Stomach (tissue), 19 donors: ENCODE results near the gene RUFY1. TPM values are rescaled to one million over a fixed set of nuclear protein-coding genes. Genes with fewer than 3 reads are reported as not detected.
A peak's percentile ranks its signal among the peaks of the same experiment; 100 is the strongest.
"Not testable (repeated sequence)": the region's sequence is repeated elsewhere in the genome, so short reads cannot be mapped to it uniquely, and the experiment has no call there.

ENCODE experiments used
- DNase-seq, 2 donors: peaks; one replicate each; pipeline versions ENCODE4 v3.0.0 to v3.0.0-alpha.2; 2013 to 2019
- H3K27ac ChIP-seq, 5 donors: fragments of 200-600 bp in 4 of 5; sonication (generic) in 4 of 5; one replicate each; pipeline ENCODE4 v1.5.1; 2013 to 2019; ENCODE audit warnings: mild to moderate bottlenecking in 1 of 5, moderate library complexity in 1 of 5
- H3K27me3 ChIP-seq, 3 donors: fragments of 200-600 bp; sonication (generic); one replicate each; pipeline ENCODE4 v1.5.1; 2017 to 2019; ENCODE audit warnings: mixed run types in 1 of 3
- H3K36me3 ChIP-seq, 4 donors: fragments of 200-600 bp; sonication (generic); 1 replicate in 3 of 4; 2 replicates in 1 of 4; pipeline ENCODE4 v1.5.1; 2016 to 2019
- H3K4me1 ChIP-seq, 4 donors: fragments of 200-600 bp; sonication (generic); one replicate each; pipeline ENCODE4 v1.5.1; 2016 to 2019
- H3K4me3 ChIP-seq, 4 donors: fragments of 200-600 bp; sonication (generic) in 3 of 4; one replicate each; pipeline ENCODE4 v1.5.1; 2016 to 2019; ENCODE audit warnings: mild to moderate bottlenecking in 1 of 4
- H3K9me3 ChIP-seq, 4 donors: fragments of 200-600 bp; sonication (generic); one replicate each; pipeline ENCODE4 v1.5.1; 2016 to 2019
- EP300 ChIP-seq: sonication (generic); formaldehyde crosslinking; IDR thresholded peaks from one replicate; pipeline ENCODE4 v1.6.1; 2017; ENCODE audit warnings: antibody characterized with exemption
- POLR2A ChIP-seq, 4 donors: fragments of 450-650 bp; IDR thresholded peaks; one replicate each; pipeline ENCODE4 v1.6.1; 2016; ENCODE audit warnings: antibody characterized with exemption in 4 of 4, control low read depth in 2 of 4, mild to moderate bottlenecking in 1 of 4, moderate library complexity in 1 of 4
- POLR2AphosphoS5 ChIP-seq, 3 donors: sonication (generic); formaldehyde crosslinking; IDR thresholded peaks; one replicate each; pipeline ENCODE4 v1.6.1; 2016; ENCODE audit warnings: antibody characterized with exemption in 3 of 3
- WGBS, 5 donors: extraction: QIAGEN DNeasy Blood & Tissue Kit in 3 of 5; methylation state at CpG; one replicate each; pipeline versions ENCODE4 v1.1.5 to v1.1.7; 2013 to 2018; 5-methylcytosine and 5-hydroxymethylcytosine counted together
- intact Hi-C: fragments of 100-400 bp; cut with DNase I; formaldehyde crosslinking; loops from one replicate; pipeline ENCODE4 v1.15.1; 2023; ENCODE audit warnings: low total_unique reads
- long read RNA-seq, 10 donors: transcript quantifications; one replicate each; lab custom pipeline, GENCODE V29; 2026
- polyA plus RNA-seq, 3 donors: library from polyadenylated mRNA; stranded (reverse); fragments of 200-250 nt; gene quantifications; one replicate each; pipeline ENCODE4 v1.2.3, GENCODE V29; 2013
- total RNA-seq, 5 donors: library from RNA; depleted of rRNA; stranded (reverse); fragments of >200 nt; gene quantifications; one replicate each; pipeline versions ENCODE4 v1.1.0 to v1.2.3, GENCODE V29; 2014 to 2016
- TF ChIP-seq, protein P1 (sequence below), 7 experiments: fragments of 450-650 bp in 4 of 7; fragments of 200-600 bp in 3 of 7; sonication (generic) in 3 of 7; IDR thresholded peaks; one replicate each; pipeline ENCODE4 v1.5.1; 2016 to 2019; ENCODE audit warnings: antibody characterized with exemption in 7 of 7, control low read depth in 2 of 7, mild to moderate bottlenecking in 1 of 7
- donor health status: healthy with polysubstance abuse.
- donor health status: Bipolar disorder and iron deficiency.
- donor health status: healthy.

Gene RUFY1
- 100 to 1,000 TPM in 2 of 5 donors, 10 to 100 TPM in 3; 36.7 to 128 (median 55.6) TPM for total RNA-seq
- 10 to 100 TPM; 26.0 to 31.7 (median 30.7) TPM for polyA plus RNA-seq
- long read RNA-seq, donor 1, partial matches to known transcripts = 0 of 1 reads
- long read RNA-seq, donor 1, other reads (novel, unspliced or antisense) = 0 of 1 reads
- long read RNA-seq, donor 2, partial matches to known transcripts = 0 of 3 reads
- long read RNA-seq, donor 2, other reads (novel, unspliced or antisense) = 0 of 3 reads
- long read RNA-seq, donor 3, partial matches to known transcripts = 43 of 45 reads
- long read RNA-seq, donor 3, other reads (novel, unspliced or antisense) = 0 of 45 reads
- long read RNA-seq, donor 4 = 0 reads
- long read RNA-seq, donor 5, partial matches to known transcripts = 124 of 134 reads
- long read RNA-seq, donor 5, other reads (novel, unspliced or antisense) = 5 of 134 reads
- long read RNA-seq, donor 6, transcript RUFY1-201 (18 exons, 2,646 nt) = major isoform, 7 of 298 reads
- long read RNA-seq, donor 6, partial matches to known transcripts = 265 of 298 reads
- long read RNA-seq, donor 6, other reads (novel, unspliced or antisense) = 25 of 298 reads
- long read RNA-seq, donor 7, partial matches to known transcripts = 97 of 101 reads
- long read RNA-seq, donor 7, other reads (novel, unspliced or antisense) = 0 of 101 reads
- long read RNA-seq, donor 8 = 0 reads
- long read RNA-seq, donor 9, partial matches to known transcripts = 157 of 157 reads
- long read RNA-seq, donor 9, other reads (novel, unspliced or antisense) = 0 of 157 reads
- long read RNA-seq, donor 10, partial matches to known transcripts = 24 of 25 reads
- long read RNA-seq, donor 10, other reads (novel, unspliced or antisense) = 0 of 25 reads

DNA sequence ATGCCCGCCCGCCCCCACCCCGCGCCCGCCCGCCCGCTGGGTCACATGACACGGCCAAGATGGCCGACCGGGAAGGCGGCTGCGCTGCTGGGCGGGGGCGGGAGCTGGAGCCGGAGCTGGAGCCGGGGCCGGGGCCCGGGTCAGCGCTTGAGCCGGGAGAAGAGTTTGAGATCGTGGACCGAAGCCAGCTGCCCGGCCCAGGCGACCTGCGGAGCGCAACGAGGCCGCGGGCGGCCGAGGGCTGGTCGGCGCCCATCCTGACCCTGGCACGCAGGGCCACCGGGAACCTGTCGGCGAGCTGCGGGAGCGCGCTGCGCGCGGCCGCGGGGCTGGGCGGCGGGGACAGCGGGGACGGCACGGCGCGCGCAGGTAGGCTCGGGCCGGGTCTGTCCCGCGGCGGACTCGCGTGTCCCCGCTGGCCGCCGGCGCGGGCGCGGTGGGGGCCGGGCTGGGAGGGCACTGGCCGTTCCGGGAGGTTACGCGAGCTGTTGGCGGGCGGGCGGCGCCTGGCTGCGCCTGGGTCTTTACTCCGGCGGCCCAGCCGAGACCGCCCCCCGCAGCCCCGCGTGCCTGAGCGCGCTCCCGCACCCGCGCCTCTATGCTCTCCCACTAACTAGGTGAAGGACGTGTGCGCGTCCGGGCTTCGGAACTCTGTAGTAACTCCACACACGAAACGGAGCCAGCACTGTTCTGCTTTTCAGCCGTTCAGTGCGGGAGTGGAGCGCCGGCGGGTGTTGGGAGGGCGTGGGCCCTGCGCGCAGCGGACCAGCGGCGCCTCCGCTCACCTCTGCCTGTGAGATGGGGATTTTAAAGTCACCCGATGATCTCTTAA, at the start of gene RUFY1:
TSS of gene RUFY1 (plus strand) at position 44 of the 832 bp plus-strand sequence. CDS start at position 60, 16 bp downstream.
- H3K27ac ChIP-seq = peak within 1 kb of the TSS; percentile 94 to 100 (median 97)
- DNase-seq = peak; percentile 88 to 94
- TF ChIP-seq EP300 = no peak
- TF ChIP-seq POLR2AphosphoS5 (IDR thresholded peaks at IDR 0.05) = peak; percentile 38 to 80 (median 75)
- peak in 1 of 4 donors; percentile 16 for TF ChIP-seq POLR2A (IDR thresholded peaks at IDR 0.05)
- TF ChIP-seq, protein P1, sequence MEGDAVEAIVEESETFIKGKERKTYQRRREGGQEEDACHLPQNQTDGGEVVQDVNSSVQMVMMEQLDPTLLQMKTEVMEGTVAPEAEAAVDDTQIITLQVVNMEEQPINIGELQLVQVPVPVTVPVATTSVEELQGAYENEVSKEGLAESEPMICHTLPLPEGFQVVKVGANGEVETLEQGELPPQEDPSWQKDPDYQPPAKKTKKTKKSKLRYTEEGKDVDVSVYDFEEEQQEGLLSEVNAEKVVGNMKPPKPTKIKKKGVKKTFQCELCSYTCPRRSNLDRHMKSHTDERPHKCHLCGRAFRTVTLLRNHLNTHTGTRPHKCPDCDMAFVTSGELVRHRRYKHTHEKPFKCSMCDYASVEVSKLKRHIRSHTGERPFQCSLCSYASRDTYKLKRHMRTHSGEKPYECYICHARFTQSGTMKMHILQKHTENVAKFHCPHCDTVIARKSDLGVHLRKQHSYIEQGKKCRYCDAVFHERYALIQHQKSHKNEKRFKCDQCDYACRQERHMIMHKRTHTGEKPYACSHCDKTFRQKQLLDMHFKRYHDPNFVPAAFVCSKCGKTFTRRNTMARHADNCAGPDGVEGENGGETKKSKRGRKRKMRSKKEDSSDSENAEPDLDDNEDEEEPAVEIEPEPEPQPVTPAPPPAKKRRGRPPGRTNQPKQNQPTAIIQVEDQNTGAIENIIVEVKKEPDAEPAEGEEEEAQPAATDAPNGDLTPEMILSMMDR (IDR thresholded peaks at IDR 0.05) = peak in 1 of 7 experiments; percentile 20
- H3K27me3 ChIP-seq = no peaks in the 10 kb centered on the region
- H3K4me1 ChIP-seq = peaks cover 20 to 43% (median 28%) of the 10 kb centered on the region in 4 donors
- H3K9me3 ChIP-seq = no peaks in the 10 kb centered on the region
- intact Hi-C loops = no loop called here
- 0 to 1% (median 1%) methylated on average over 44 to 108 of the region's 109 CpGs for WGBS, 5 donors
- H3K36me3 ChIP-seq = no peaks in the 10 kb centered on the region
- peak within 1 kb of the TSS; percentile 81 to 96 (median 86) for H3K4me3 ChIP-seq

DNA sequence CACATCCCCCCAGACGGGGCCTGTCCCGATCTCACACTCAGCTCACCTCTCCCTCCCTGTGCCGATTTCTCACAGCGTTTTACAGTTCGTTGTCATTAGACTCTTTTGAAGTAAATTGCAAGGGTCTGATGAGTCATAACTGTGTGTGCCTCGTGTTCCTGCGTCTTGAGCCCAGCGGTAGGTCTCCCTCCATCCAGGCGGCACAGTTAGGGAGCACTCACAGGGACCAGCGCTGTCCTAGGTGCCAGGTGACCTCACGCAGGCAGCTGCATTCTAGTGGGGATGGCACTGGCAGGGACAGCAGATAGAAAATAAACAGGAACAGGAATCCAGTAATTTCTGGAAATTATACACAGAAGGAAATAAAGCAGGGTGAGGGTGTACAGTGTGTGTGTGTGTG, 48.4 kb upstream of the RUFY1 start:
- not testable (repeated sequence) for H3K9me3 ChIP-seq

GRCh38 chr5:179502420-179502819, 47.9 kb upstream of the RUFY1 start:
- intact Hi-C loops, H3K27ac ChIP-seq, H3K4me3 ChIP-seq, H3K4me1 ChIP-seq, DNase-seq, H3K36me3 ChIP-seq, H3K9me3 ChIP-seq: not testable (repeated sequence)
- H3K27me3 ChIP-seq = peaks cover 0 to 19% (median 4%) of the 10 kb centered on the region in 3 donors
- 92 to 97% (median 96%) methylated on average over 5 to 7 of the region's 8 CpGs for WGBS, 5 donors

More for the DNA sequence above, 48.4 kb upstream of the RUFY1 start:
- intact Hi-C loops, H3K27ac ChIP-seq, H3K4me1 ChIP-seq, H3K4me3 ChIP-seq, DNase-seq, H3K36me3 ChIP-seq: not testable (repeated sequence)
- peaks cover 0 to 23% (median 4%) of the 10 kb centered on the region in 3 donors for H3K27me3 ChIP-seq
- no CpG with 5 or more reads among the region's 11 CpGs for WGBS, 5 donors

GRCh38 chr5:179504191-179504590, 46.2 kb upstream of the RUFY1 start:
- H3K9me3 ChIP-seq = no peaks in the 10 kb centered on the region
- H3K4me3 ChIP-seq = no peak overlapping the region
- intact Hi-C loops = no loop called here
- no peaks in the 10 kb centered on the region for H3K36me3 ChIP-seq
- TF ChIP-seq, protein P1 (IDR thresholded peaks at IDR 0.05) = no peak
- H3K4me1 ChIP-seq = no peaks in the 10 kb centered on the region
- H3K27ac ChIP-seq = no peak overlapping the region
- peaks cover 0 to 2% (median 0%) of the 10 kb centered on the region in 3 donors for H3K27me3 ChIP-seq
- DNase-seq = no peak
- 60 to 69% (median 62%) methylated on average over 7 of the region's 7 CpGs for WGBS, 5 donors
